ENCODE data around the gene MEIS1.

DNA sequence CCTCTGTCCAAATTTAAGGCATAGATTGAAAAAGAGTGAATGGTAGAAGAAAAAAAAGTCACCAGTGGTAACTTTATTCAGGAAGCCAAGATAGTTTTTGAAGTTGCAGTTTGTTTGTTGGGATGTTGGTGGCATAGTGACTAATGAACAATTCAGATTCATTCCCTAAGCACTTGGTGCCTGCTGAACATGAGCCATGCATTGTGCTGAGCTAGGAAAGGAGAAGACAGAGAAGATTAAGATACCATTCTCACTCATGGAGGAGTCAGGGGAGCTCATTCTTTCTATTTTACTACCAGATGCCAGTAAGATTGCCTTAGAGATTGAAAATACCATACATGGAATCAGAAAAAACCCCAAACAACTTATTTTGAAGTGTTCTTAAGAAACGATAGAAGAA is 25.1 kb downstream of the MEIS1 start:
- no peak for TF ChIP-seq POLR2A (IDR thresholded peaks at IDR 0.05)
- TF ChIP-seq, protein P1, sequence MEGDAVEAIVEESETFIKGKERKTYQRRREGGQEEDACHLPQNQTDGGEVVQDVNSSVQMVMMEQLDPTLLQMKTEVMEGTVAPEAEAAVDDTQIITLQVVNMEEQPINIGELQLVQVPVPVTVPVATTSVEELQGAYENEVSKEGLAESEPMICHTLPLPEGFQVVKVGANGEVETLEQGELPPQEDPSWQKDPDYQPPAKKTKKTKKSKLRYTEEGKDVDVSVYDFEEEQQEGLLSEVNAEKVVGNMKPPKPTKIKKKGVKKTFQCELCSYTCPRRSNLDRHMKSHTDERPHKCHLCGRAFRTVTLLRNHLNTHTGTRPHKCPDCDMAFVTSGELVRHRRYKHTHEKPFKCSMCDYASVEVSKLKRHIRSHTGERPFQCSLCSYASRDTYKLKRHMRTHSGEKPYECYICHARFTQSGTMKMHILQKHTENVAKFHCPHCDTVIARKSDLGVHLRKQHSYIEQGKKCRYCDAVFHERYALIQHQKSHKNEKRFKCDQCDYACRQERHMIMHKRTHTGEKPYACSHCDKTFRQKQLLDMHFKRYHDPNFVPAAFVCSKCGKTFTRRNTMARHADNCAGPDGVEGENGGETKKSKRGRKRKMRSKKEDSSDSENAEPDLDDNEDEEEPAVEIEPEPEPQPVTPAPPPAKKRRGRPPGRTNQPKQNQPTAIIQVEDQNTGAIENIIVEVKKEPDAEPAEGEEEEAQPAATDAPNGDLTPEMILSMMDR (IDR thresholded peaks at IDR 0.05), result no peak
